HEK293 (cell line): ENCODE results near the gene COPS3.

Experiments used
- CTCF ChIA-PET: fragments of 350-600 bp; formaldehyde crosslinking; extraction: SDS; loops from one replicate; lab custom pipeline; 2021; ENCODE audit warnings: antibody characterized with exemption; lab: Yijun Ruan, JAX
- POLR2A ChIA-PET: fragments of 300-600 bp; formaldehyde crosslinking; extraction: SDS; loops from one replicate; lab custom pipeline; 2020; ENCODE audit warnings: antibody characterized with exemption, inconsistent platforms; lab: Yijun Ruan, JAX
- H3K27ac ChIP-seq: fragments of 200-500 bp; sonication (Bioruptor generic); 2 replicates; pipeline ENCODE4 v1.5.1; 2014; ENCODE audit warnings: low read depth, low read length, control low read depth, inconsistent platforms; ENCODE audit errors: extremely low read depth
- H3K36me3 ChIP-seq, 2 experiments: fragments of 200-500 bp in 1 of 2; sonication (Bioruptor generic) in 1 of 2; 1 replicate in 1 of 2; 2 replicates in 1 of 2; pipeline ENCODE4 v1.5.1; 2014 to 2017; ENCODE audit warnings: inconsistent platforms in 2 of 2, low read length in 2 of 2; ENCODE audit not compliant: control insufficient read depth in 2 of 2, insufficient read depth in 1 of 2
- H3K4me1 ChIP-seq: fragments of 200-500 bp; sonication (Bioruptor generic); 2 replicates; pipeline ENCODE4 v1.5.1; 2014; ENCODE audit warnings: mild to moderate bottlenecking, low read length, inconsistent platforms; ENCODE audit not compliant: control insufficient read depth, insufficient read depth
- H3K4me3 ChIP-seq: 2 replicates; pipeline ENCODE4 v1.5.1; 2011; ENCODE audit warnings: low read depth, mild to moderate bottlenecking, control low read depth, low read length, moderate library complexity
- H3K9me3 ChIP-seq: fragments of 200-500 bp; sonication (Bioruptor generic); 2 replicates; pipeline ENCODE4 v1.5.1; 2014; ENCODE audit warnings: low read depth, low read length, inconsistent platforms; ENCODE audit not compliant: control insufficient read depth, insufficient read depth
- GLIS2 ChIP-seq: fragments of 450-650 bp; formaldehyde crosslinking; IDR thresholded peaks from 2 replicates; pipeline ENCODE4 v1.5.1; 2016; ENCODE audit warnings: missing biosample characterization, missing genetic modification characterization
- KLF1 ChIP-seq: fragments of 450-650 bp; formaldehyde crosslinking; IDR thresholded peaks from 2 replicates; pipeline ENCODE4 v1.5.1; 2016; ENCODE audit warnings: missing biosample characterization, missing genetic modification characterization
- KLF9 ChIP-seq: fragments of 450-650 bp; formaldehyde crosslinking; IDR thresholded peaks from 2 replicates; pipeline ENCODE4 v1.5.1; 2016; ENCODE audit warnings: missing biosample characterization, missing genetic modification characterization, low read depth
- SP2 ChIP-seq: fragments of 450-650 bp; formaldehyde crosslinking; IDR thresholded peaks from 2 replicates; pipeline ENCODE4 v1.5.1; 2016; ENCODE audit warnings: missing biosample characterization, missing genetic modification characterization
- ZBTB20 ChIP-seq: fragments of 450-650 bp; formaldehyde crosslinking; IDR thresholded peaks from 2 replicates; pipeline ENCODE4 v1.5.1; 2016; ENCODE audit warnings: missing biosample characterization, missing genetic modification characterization
- ZBTB21 ChIP-seq: fragments of 450-650 bp; formaldehyde crosslinking; IDR thresholded peaks from 2 replicates; pipeline ENCODE4 v1.5.1; 2017; ENCODE audit warnings: missing biosample characterization, missing genetic modification characterization
- ZEB2 ChIP-seq: fragments of 450-650 bp; formaldehyde crosslinking; IDR thresholded peaks from 2 replicates; pipeline ENCODE4 v1.5.1; 2016; ENCODE audit warnings: missing biosample characterization, missing genetic modification characterization
- ZNF19 ChIP-seq: fragments of 450-650 bp; formaldehyde crosslinking; IDR thresholded peaks from 2 replicates; pipeline ENCODE4; 2016; ENCODE audit warnings: missing biosample characterization, missing genetic modification characterization, low read depth
- ZNF335 ChIP-seq: fragments of 450-650 bp; formaldehyde crosslinking; conservative IDR thresholded peaks from 2 replicates; pipeline ENCODE4 v1.5.1; 2016; ENCODE audit warnings: missing biosample characterization, missing genetic modification characterization
- ZNF558 ChIP-seq: fragments of 450-650 bp; formaldehyde crosslinking; IDR thresholded peaks from 2 replicates; pipeline ENCODE4 v1.5.1; 2016; ENCODE audit warnings: missing biosample characterization, missing genetic modification characterization
- ZNF624 ChIP-seq: fragments of 450-650 bp; formaldehyde crosslinking; IDR thresholded peaks from 2 replicates; pipeline ENCODE4 v1.5.1; 2017; ENCODE audit warnings: missing biosample characterization, missing genetic modification characterization
- ZNF670 ChIP-seq: fragments of 450-650 bp; formaldehyde crosslinking; IDR thresholded peaks from 2 replicates; pipeline ENCODE4 v1.5.1; 2016; ENCODE audit warnings: missing biosample characterization, missing genetic modification characterization, low read depth
- ZSCAN23 ChIP-seq: fragments of 450-650 bp; formaldehyde crosslinking; IDR thresholded peaks from 2 replicates; pipeline ENCODE4 v1.5.1; 2016; ENCODE audit warnings: missing biosample characterization, missing genetic modification characterization
- TF ChIP-seq, protein P1 (sequence below): fragments of 450-650 bp; formaldehyde crosslinking; IDR thresholded peaks from 2 replicates; pipeline ENCODE4 v1.5.1; 2016; ENCODE audit warnings: missing biosample characterization, missing genetic modification characterization
- TF ChIP-seq, protein P2 (sequence below): fragments of 450-650 bp; formaldehyde crosslinking; IDR thresholded peaks from 2 replicates; pipeline ENCODE4 v1.5.1; 2016; ENCODE audit warnings: missing biosample characterization, missing genetic modification characterization
- TF ChIP-seq, protein P3 (sequence below): fragments of 450-650 bp; formaldehyde crosslinking; IDR thresholded peaks from 2 replicates; pipeline ENCODE4 v1.5.1; 2016; ENCODE audit warnings: missing biosample characterization, missing genetic modification characterization
- TF ChIP-seq, protein P4 (sequence below): fragments of 450-650 bp; formaldehyde crosslinking; IDR thresholded peaks from 2 replicates; pipeline ENCODE4 v1.5.0; 2017; ENCODE audit warnings: missing biosample characterization, missing genetic modification characterization, borderline replicate concordance
- TF ChIP-seq, protein P5 (sequence below): fragments of 450-650 bp; formaldehyde crosslinking; IDR thresholded peaks from 2 replicates; pipeline ENCODE4 v1.5.1; 2016; ENCODE audit warnings: missing biosample characterization, missing genetic modification characterization, borderline replicate concordance
- TF ChIP-seq, protein P6 (sequence below): fragments of 450-650 bp; formaldehyde crosslinking; IDR thresholded peaks from 2 replicates; pipeline ENCODE4 v1.5.1; 2016; ENCODE audit warnings: missing biosample characterization, missing genetic modification characterization

The COPS3 gene

DNA sequence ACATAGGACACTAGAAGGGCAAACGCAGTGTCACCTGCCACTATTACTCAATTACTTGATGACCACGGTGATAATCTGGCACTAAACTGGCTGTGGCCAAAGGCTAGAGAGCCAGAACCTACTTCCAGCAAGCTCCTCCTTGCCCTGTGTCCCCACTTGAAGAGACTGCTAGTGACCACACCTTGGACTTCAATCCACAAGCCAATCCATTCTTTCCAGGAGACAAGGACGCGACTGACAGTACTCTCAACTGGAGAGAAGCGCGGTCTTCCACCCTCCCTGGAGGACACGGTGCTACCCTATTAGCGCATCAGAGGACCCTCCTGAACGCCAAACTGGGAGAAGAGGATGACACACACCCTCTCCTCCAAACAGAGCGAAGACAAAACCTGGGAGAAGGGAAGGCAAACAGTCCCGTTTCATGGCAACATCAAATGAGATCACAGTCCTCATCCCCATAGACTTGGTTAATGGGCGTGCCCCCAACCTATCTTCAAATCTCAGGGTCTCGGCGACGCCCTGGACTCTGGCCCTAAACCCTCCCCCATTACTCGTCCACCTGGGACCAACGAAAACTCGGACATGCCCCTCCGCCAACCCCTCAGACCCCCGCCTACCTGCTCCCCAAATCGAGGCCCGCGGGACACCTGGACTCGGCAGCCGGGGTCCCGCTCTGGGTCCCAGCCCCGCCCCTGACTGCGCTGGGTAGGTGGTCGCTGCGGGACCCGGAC, 44.6 kb downstream of the COPS3 start:
- peak overlapping the region; percentile 100 for H3K4me3 ChIP-seq
- H3K27ac ChIP-seq, result peak overlapping the region; percentile 98
- CTCF ChIA-PET, result interaction anchor here (0.8 to 1.3 kb wide), 5 partner anchors 38 to 377 kb away, joined by 3 to 4 read pairs (median 3); no protein-coding TSS in a partner anchor
- H3K4me1 ChIP-seq, result peaks cover 7% of the 10 kb centered on the region; the same call in 1 of the 2 replicates
- H3K9me3 ChIP-seq, result no peaks in the 10 kb centered on the region
- POLR2A ChIA-PET, result interaction anchor here (0.7 to 2.7 kb wide), 12 partner anchors 10 to 458 kb away, joined by 3 to 11 read pairs (median 4); partner anchors contain the start of gene COPS3
- peaks cover 5 to 14% of the 10 kb centered on the region in 2 experiments; a peak in 2 of 3 replicates for H3K36me3 ChIP-seq
- TF ChIP-seq SP2 (tag by site-specific recombination), result peak; percentile 28; the same call in 1 of the 2 replicates
- TF ChIP-seq ZNF670 (tag by site-specific recombination), result no peak
- TF ChIP-seq, protein P1, sequence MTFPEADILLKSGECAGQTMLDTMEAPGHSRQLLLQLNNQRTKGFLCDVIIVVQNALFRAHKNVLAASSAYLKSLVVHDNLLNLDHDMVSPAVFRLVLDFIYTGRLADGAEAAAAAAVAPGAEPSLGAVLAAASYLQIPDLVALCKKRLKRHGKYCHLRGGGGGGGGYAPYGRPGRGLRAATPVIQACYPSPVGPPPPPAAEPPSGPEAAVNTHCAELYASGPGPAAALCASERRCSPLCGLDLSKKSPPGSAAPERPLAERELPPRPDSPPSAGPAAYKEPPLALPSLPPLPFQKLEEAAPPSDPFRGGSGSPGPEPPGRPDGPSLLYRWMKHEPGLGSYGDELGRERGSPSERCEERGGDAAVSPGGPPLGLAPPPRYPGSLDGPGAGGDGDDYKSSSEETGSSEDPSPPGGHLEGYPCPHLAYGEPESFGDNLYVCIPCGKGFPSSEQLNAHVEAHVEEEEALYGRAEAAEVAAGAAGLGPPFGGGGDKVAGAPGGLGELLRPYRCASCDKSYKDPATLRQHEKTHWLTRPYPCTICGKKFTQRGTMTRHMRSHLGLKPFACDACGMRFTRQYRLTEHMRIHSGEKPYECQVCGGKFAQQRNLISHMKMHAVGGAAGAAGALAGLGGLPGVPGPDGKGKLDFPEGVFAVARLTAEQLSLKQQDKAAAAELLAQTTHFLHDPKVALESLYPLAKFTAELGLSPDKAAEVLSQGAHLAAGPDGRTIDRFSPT (tag by site-specific recombination), result 0 out of 2 replicates have a peak, but pooled peaks have one; percentile 41
- TF ChIP-seq ZNF624, result no peak
- TF ChIP-seq KLF1 (tag by site-specific recombination), result peak; percentile 71
- peak; percentile 70; the same call in 1 of the 2 replicates for TF ChIP-seq ZBTB20 (tag by site-specific recombination)
- TF ChIP-seq, protein P2, sequence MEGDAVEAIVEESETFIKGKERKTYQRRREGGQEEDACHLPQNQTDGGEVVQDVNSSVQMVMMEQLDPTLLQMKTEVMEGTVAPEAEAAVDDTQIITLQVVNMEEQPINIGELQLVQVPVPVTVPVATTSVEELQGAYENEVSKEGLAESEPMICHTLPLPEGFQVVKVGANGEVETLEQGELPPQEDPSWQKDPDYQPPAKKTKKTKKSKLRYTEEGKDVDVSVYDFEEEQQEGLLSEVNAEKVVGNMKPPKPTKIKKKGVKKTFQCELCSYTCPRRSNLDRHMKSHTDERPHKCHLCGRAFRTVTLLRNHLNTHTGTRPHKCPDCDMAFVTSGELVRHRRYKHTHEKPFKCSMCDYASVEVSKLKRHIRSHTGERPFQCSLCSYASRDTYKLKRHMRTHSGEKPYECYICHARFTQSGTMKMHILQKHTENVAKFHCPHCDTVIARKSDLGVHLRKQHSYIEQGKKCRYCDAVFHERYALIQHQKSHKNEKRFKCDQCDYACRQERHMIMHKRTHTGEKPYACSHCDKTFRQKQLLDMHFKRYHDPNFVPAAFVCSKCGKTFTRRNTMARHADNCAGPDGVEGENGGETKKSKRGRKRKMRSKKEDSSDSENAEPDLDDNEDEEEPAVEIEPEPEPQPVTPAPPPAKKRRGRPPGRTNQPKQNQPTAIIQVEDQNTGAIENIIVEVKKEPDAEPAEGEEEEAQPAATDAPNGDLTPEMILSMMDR (tag by site-specific recombination), result no peak
- TF ChIP-seq, protein P3, sequence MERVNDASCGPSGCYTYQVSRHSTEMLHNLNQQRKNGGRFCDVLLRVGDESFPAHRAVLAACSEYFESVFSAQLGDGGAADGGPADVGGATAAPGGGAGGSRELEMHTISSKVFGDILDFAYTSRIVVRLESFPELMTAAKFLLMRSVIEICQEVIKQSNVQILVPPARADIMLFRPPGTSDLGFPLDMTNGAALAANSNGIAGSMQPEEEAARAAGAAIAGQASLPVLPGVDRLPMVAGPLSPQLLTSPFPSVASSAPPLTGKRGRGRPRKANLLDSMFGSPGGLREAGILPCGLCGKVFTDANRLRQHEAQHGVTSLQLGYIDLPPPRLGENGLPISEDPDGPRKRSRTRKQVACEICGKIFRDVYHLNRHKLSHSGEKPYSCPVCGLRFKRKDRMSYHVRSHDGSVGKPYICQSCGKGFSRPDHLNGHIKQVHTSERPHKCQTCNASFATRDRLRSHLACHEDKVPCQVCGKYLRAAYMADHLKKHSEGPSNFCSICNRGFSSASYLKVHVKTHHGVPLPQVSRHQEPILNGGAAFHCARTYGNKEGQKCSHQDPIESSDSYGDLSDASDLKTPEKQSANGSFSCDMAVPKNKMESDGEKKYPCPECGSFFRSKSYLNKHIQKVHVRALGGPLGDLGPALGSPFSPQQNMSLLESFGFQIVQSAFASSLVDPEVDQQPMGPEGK (tag by site-specific recombination), result peak; percentile 71; the same call in 1 of the 2 replicates
- TF ChIP-seq ZEB2 (tag by site-specific recombination), result no peak
- TF ChIP-seq ZBTB21 (tag by site-specific recombination), result no peak
- TF ChIP-seq, protein P4, sequence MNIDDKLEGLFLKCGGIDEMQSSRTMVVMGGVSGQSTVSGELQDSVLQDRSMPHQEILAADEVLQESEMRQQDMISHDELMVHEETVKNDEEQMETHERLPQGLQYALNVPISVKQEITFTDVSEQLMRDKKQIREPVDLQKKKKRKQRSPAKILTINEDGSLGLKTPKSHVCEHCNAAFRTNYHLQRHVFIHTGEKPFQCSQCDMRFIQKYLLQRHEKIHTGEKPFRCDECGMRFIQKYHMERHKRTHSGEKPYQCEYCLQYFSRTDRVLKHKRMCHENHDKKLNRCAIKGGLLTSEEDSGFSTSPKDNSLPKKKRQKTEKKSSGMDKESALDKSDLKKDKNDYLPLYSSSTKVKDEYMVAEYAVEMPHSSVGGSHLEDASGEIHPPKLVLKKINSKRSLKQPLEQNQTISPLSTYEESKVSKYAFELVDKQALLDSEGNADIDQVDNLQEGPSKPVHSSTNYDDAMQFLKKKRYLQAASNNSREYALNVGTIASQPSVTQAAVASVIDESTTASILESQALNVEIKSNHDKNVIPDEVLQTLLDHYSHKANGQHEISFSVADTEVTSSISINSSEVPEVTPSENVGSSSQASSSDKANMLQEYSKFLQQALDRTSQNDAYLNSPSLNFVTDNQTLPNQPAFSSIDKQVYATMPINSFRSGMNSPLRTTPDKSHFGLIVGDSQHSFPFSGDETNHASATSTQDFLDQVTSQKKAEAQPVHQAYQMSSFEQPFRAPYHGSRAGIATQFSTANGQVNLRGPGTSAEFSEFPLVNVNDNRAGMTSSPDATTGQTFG, result no peak
- TF ChIP-seq, protein P5, sequence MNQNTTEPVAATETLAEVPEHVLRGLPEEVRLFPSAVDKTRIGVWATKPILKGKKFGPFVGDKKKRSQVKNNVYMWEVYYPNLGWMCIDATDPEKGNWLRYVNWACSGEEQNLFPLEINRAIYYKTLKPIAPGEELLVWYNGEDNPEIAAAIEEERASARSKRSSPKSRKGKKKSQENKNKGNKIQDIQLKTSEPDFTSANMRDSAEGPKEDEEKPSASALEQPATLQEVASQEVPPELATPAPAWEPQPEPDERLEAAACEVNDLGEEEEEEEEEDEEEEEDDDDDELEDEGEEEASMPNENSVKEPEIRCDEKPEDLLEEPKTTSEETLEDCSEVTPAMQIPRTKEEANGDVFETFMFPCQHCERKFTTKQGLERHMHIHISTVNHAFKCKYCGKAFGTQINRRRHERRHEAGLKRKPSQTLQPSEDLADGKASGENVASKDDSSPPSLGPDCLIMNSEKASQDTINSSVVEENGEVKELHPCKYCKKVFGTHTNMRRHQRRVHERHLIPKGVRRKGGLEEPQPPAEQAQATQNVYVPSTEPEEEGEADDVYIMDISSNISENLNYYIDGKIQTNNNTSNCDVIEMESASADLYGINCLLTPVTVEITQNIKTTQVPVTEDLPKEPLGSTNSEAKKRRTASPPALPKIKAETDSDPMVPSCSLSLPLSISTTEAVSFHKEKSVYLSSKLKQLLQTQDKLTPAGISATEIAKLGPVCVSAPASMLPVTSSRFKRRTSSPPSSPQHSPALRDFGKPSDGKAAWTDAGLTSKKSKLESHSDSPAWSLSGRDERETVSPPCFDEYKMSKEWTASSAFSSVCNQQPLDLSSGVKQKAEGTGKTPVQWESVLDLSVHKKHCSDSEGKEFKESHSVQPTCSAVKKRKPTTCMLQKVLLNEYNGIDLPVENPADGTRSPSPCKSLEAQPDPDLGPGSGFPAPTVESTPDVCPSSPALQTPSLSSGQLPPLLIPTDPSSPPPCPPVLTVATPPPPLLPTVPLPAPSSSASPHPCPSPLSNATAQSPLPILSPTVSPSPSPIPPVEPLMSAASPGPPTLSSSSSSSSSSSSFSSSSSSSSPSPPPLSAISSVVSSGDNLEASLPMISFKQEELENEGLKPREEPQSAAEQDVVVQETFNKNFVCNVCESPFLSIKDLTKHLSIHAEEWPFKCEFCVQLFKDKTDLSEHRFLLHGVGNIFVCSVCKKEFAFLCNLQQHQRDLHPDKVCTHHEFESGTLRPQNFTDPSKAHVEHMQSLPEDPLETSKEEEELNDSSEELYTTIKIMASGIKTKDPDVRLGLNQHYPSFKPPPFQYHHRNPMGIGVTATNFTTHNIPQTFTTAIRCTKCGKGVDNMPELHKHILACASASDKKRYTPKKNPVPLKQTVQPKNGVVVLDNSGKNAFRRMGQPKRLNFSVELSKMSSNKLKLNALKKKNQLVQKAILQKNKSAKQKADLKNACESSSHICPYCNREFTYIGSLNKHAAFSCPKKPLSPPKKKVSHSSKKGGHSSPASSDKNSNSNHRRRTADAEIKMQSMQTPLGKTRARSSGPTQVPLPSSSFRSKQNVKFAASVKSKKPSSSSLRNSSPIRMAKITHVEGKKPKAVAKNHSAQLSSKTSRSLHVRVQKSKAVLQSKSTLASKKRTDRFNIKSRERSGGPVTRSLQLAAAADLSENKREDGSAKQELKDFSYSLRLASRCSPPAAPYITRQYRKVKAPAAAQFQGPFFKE (tag by site-specific recombination), result 0 out of 2 replicates have a peak, but pooled peaks have one; percentile 1
- TF ChIP-seq ZSCAN23, result no peak
- TF ChIP-seq ZNF335, result peak; percentile 79
- TF ChIP-seq, protein P6, sequence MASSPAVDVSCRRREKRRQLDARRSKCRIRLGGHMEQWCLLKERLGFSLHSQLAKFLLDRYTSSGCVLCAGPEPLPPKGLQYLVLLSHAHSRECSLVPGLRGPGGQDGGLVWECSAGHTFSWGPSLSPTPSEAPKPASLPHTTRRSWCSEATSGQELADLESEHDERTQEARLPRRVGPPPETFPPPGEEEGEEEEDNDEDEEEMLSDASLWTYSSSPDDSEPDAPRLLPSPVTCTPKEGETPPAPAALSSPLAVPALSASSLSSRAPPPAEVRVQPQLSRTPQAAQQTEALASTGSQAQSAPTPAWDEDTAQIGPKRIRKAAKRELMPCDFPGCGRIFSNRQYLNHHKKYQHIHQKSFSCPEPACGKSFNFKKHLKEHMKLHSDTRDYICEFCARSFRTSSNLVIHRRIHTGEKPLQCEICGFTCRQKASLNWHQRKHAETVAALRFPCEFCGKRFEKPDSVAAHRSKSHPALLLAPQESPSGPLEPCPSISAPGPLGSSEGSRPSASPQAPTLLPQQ, result peak; percentile 49; the same call in 1 of the 2 replicates
- peak; percentile 92 for TF ChIP-seq KLF9 (tag by site-specific recombination)
- no peak for TF ChIP-seq ZNF558 (tag by site-specific recombination)
- 0 out of 2 replicates have a peak, but pooled peaks have one; percentile 69 for TF ChIP-seq GLIS2 (tag by site-specific recombination)
- TF ChIP-seq ZNF19 (tag by site-specific recombination), result no peak
